Prostate gland (tissue), 2 donors: ENCODE measurements around the gene OR6F1. TPM values are rescaled to one million over a fixed set of nuclear protein-coding genes. Genes with fewer than 3 reads are reported as not detected.
"Not testable (repeated sequence)": the region's sequence is repeated elsewhere in the genome, so short reads cannot be mapped to it uniquely, and the experiment has no call there.

Experiments used
- DNase-seq: peaks from one replicate; pipeline ENCODE4 v3.0.0-alpha.2; 2019; ENCODE audit warnings: low spot score
- H3K27ac ChIP-seq, 2 donors: fragments of 200-600 bp; sonication (generic); 2 replicates each; pipeline ENCODE4 v1.5.1; 2017 to 2019
- H3K27me3 ChIP-seq: fragments of 200-600 bp; sonication (generic); replicated peaks from 2 replicates; pipeline ENCODE4 v1.5.1; 2019; ENCODE audit not compliant: insufficient read depth
- H3K36me3 ChIP-seq, 2 donors: fragments of 200-600 bp; sonication (generic); 1 replicate in 1 of 2; 2 replicates in 1 of 2; pipeline versions ENCODE4 v1.5.1 to v1.8.1; 2017 to 2019
- H3K4me1 ChIP-seq: fragments of 200-600 bp; sonication (generic); replicated peaks from 2 replicates; pipeline ENCODE4 v1.5.1; 2019
- H3K4me3 ChIP-seq, 2 donors: fragments of 200-600 bp; sonication (generic); 2 replicates each; pipeline ENCODE4 v1.5.1; 2017 to 2019
- H3K9me3 ChIP-seq: fragments of 200-600 bp; sonication (generic); 2 replicates; pipeline ENCODE4 v1.5.1; 2017
- POLR2A ChIP-seq: fragments of 450-650 bp; IDR thresholded peaks from one replicate; pipeline ENCODE4 v1.6.1; 2016; ENCODE audit warnings: antibody characterized with exemption, mild to moderate bottlenecking
- POLR2AphosphoS5 ChIP-seq: sonication (generic); formaldehyde crosslinking; IDR thresholded peaks from one replicate; pipeline ENCODE4 v1.6.1; 2017; ENCODE audit warnings: antibody characterized with exemption
- WGBS: methylation state at CpG from one replicate; pipeline ENCODE4 v1.1.5; 2018; 5-methylcytosine and 5-hydroxymethylcytosine counted together
- intact Hi-C: fragments of 100-400 bp; cut with DNase I; formaldehyde crosslinking; loops from one replicate; pipeline ENCODE4 v1.14.2; 2022
- total RNA-seq, 2 donors: library from RNA; depleted of rRNA; stranded (reverse); fragments of >200 nt; gene quantifications; one replicate each; pipeline ENCODE4 v1.1.0, GENCODE V29; 2016
- TF ChIP-seq, protein P1 (sequence below), 4 experiments: fragments of 200-600 bp in 2 of 4; fragments of 450-650 bp in 2 of 4; sonication (generic) in 2 of 4; IDR thresholded peaks; 1 replicate in 3 of 4; 2 replicates in 1 of 4; pipeline ENCODE4 v1.5.1; 2016 to 2019; ENCODE audit warnings: antibody characterized with exemption in 4 of 4, mild to moderate bottlenecking in 2 of 4, moderate library complexity in 2 of 4

Gene OR6F1
- not detected for total RNA-seq

DNA sequence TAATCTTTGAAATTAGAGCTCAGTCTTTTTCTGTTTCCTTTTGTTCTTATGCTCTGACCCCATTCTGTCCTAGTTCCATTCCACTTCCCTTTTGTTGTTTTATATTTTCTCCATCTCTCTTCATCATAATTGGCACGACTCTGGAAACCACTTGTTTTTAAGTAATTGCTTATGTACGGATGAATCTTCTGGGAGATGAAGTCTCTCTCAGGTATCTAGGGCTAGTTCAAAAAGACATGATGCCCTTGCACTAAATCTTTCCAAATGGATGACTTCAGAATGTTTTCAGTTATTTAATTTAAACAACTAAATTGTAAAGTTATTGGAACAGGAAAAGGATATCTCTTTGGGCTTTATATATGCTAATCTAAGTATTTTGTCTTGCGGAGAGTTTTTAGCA, at the start of gene OR6F1:
TSS of gene OR6F1 (minus strand) at position 101 of the 400 bp plus-strand sequence. CDS start 3,891 bp downstream, outside the sequence.
- intact Hi-C loops = no loop called here
- H3K27ac ChIP-seq = no peak within 1 kb of the TSS
- H3K27me3 ChIP-seq = no peaks in the 10 kb centered on the region
- TF ChIP-seq, protein P1, sequence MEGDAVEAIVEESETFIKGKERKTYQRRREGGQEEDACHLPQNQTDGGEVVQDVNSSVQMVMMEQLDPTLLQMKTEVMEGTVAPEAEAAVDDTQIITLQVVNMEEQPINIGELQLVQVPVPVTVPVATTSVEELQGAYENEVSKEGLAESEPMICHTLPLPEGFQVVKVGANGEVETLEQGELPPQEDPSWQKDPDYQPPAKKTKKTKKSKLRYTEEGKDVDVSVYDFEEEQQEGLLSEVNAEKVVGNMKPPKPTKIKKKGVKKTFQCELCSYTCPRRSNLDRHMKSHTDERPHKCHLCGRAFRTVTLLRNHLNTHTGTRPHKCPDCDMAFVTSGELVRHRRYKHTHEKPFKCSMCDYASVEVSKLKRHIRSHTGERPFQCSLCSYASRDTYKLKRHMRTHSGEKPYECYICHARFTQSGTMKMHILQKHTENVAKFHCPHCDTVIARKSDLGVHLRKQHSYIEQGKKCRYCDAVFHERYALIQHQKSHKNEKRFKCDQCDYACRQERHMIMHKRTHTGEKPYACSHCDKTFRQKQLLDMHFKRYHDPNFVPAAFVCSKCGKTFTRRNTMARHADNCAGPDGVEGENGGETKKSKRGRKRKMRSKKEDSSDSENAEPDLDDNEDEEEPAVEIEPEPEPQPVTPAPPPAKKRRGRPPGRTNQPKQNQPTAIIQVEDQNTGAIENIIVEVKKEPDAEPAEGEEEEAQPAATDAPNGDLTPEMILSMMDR (IDR thresholded peaks at IDR 0.05) = no peak
- no peak for TF ChIP-seq POLR2A
- TF ChIP-seq POLR2AphosphoS5 = no peak
- no peak within 1 kb of the TSS for H3K4me3 ChIP-seq
- DNase-seq = no peak
- H3K36me3 ChIP-seq = no peaks in the 10 kb centered on the region
- no peaks in the 10 kb centered on the region for H3K9me3 ChIP-seq
- WGBS = 84% methylated on average over 3 of the region's 3 CpGs
- H3K4me1 ChIP-seq = no peaks in the 10 kb centered on the region

GRCh38 chr1:247760456-247760855, 44.0 kb upstream of the OR6F1 start, which contains the start of gene OR1C1:
Gene OR1C1 (minus strand): TSS chr1:247760556. CDS start chr1:247758406, 2,150 bp downstream.
- no peaks in the 10 kb centered on the region for H3K4me1 ChIP-seq
- H3K27me3 ChIP-seq = no peaks in the 10 kb centered on the region
- no peak for DNase-seq
- H3K27ac ChIP-seq = no peak within 1 kb of the TSS
- H3K36me3 ChIP-seq = no peaks in the 10 kb centered on the region
- 96% methylated on average over 3 of the region's 3 CpGs for WGBS
- no peak for TF ChIP-seq POLR2A
- TF ChIP-seq, protein P1 (IDR thresholded peaks at IDR 0.05) = no peak
- no peak for TF ChIP-seq POLR2AphosphoS5
- intact Hi-C loops = no loop called here
- no peak within 1 kb of the TSS for H3K4me3 ChIP-seq
- no peaks in the 10 kb centered on the region for H3K9me3 ChIP-seq

DNA sequence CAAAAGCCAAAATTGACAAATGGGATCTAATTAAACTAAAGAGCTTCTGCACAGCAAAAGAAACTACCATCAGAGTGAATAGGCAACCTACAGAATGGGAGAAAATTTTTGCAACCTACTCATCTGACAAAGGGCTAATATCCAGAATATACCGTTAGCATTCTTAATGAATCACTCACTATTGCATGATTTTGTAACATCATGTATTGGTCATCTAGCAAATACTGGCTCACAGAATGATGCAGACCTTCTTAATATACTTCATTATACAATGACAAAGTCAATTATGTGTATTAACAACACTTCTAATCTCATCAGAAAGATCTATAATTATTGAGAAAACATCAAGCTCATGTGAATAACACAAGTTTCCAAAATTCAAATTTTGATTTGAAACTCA, 37.9 kb upstream of the OR6F1 start:
- H3K27me3 ChIP-seq, intact Hi-C loops, H3K36me3 ChIP-seq, H3K27ac ChIP-seq, H3K4me1 ChIP-seq, DNase-seq, H3K4me3 ChIP-seq, H3K9me3 ChIP-seq: not testable (repeated sequence)
- WGBS = 86% methylated on average over 1 of the region's 1 CpG

DNA sequence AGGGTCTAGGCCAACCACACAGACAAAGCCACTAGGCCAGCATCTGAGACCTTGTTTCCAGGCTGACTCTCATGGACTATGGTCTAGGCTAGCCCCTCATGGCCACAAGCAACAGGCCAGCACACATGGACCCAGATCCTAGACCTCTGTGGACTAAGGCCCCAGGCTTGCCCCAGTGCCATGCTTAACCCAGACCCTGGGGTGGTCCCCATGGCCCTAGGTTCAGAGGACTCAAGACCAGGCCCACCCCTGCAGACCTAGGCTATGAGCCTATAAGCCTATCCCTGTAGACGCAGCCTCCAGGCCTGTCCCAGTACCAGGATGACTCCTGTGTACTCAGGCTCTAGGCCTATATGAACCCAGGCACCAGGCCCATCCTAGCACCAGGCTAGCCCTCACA, 33.4 kb upstream of the OR6F1 start:
- no peak for DNase-seq
- intact Hi-C loops = no loop called here
- no peaks in the 10 kb centered on the region for H3K36me3 ChIP-seq
- no peaks in the 10 kb centered on the region for H3K27me3 ChIP-seq
- H3K4me1 ChIP-seq = no peaks in the 10 kb centered on the region
- no peak overlapping the region for H3K4me3 ChIP-seq
- no peak for TF ChIP-seq POLR2A
- TF ChIP-seq POLR2AphosphoS5 = no peak
- TF ChIP-seq, protein P1 (IDR thresholded peaks at IDR 0.05) = no peak
- 90% methylated on average over 1 of the region's 1 CpG for WGBS
- no peaks in the 10 kb centered on the region for H3K9me3 ChIP-seq
- no peak overlapping the region for H3K27ac ChIP-seq

DNA sequence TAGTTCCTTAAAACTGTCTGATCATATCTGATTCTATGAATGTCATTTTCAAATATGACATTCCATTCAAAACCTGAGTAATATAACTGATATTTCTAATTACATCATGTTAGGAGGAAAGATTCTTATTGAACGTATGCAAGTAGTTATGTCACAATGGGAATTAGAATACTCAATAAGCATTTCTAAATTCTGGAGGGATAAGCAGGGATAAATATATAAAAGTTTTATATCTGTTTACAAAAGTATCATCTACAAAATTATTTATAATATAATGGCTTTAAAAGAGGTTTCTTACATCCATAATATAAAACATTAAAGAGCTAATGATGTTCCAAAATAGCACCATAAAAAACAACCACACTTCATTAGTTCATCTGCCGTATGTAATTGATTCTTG, 31.6 kb upstream of the OR6F1 start, which contains the start of gene OR14A2:
TSS of gene OR14A2 (minus strand) at position 101 of the 400 bp plus-strand sequence.
- H3K27me3 ChIP-seq = no peaks in the 10 kb centered on the region
- WGBS = 92% methylated on average over 2 of the region's 2 CpGs
- intact Hi-C loops = no loop called here

More for the DNA sequence above, 31.6 kb upstream of the OR6F1 start, which contains the start of gene OR14A2:
- H3K36me3 ChIP-seq = no peaks in the 10 kb centered on the region
- no peak within 1 kb of the TSS for H3K4me3 ChIP-seq
- H3K27ac ChIP-seq = no peak within 1 kb of the TSS
- TF ChIP-seq POLR2A = no peak
- no peak for TF ChIP-seq POLR2AphosphoS5
- TF ChIP-seq, protein P1 (IDR thresholded peaks at IDR 0.05) = no peak
- no peaks in the 10 kb centered on the region for H3K4me1 ChIP-seq
- H3K9me3 ChIP-seq = no peaks in the 10 kb centered on the region
- no peak for DNase-seq
